HL-60/S4 (cell line): ENCODE results near the gene FGGY.

Source experiments
- in situ Hi-C: fragments of 300-500 bp; cut with MboI; formaldehyde crosslinking; loops from 2 replicates; pipeline ENCODE4 v1.14.3; 2022; ENCODE audit warnings: low sequenced_read_pairs

FGGY gene

DNA sequence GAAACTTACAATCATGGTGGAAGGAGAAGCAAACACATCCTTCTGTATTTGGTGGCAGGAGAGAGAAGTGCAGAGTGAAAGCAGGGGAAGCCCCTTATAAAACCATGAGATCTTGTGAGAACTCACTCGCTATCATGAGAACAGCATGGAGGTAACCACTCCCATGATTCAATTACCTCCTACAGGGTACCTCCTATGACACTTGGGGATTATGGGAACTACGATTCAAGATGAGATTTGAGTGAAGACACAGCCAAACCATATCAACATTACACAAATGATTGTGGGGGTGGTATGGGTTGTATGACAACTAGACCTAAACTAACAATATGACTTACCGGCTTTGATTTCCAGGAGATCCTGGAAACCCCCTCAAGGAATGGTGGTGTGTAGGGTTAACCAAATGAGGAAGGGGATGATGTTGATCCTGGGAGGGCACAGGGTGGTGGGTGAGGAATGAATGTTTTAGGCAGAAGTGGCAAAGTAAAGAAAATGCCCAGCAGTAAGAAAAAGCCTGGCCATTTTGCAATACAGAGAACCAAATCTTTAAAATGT lies 80.5 kb downstream of the FGGY start:
- in situ Hi-C loops: no loop called here

DNA sequence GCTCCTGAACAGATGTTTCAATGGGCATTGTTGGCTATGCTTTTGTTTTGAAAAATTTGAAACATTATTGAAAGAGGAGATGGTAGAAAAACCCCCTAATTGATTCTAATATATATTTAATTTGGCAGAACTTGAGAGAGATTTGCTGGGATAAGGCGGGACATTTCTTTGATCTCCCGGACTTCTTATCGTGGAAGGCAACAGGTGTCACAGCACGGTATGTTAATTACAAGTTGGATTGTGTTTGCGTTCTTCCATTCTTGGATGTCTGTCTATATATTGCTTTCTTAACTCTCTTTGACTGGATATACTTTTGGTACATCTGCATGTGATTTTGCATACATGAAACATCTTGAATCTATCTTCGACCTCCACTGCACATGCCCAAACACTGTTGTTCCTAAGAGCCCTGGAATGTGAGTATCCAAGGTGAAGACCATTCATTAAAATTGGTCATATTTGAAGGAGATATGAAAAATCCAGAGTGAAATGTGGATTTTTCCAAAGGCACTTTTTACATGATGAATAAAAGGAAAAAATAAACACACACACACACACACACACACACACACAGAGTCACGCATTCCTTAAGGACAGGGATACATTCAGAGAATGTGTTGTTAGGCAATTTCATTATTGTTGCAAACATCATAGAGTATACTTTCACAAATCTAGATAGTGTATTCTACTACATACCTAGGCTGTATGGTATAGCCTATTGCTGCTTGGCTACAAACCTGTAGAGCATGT lies 81.9 kb downstream of the FGGY start:
- in situ Hi-C loops: no loop called here

DNA sequence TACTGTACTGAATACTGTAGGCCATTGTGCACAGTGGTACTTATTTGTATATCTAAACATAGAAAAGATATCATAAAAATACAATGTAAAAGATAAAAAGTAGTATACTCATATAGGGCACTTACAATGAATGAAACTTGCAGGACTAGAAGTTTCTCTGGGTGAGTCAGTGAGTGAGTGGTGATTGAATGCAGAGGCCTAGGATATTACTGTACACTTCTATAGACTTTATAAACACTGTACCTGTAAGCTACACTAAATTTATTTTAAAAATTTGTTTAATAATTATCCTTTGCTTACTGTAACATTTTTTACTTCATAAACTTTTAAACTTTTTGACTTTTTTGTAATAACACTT lies 82.5 kb downstream of the FGGY start:
- in situ Hi-C loops: no loop called here

DNA sequence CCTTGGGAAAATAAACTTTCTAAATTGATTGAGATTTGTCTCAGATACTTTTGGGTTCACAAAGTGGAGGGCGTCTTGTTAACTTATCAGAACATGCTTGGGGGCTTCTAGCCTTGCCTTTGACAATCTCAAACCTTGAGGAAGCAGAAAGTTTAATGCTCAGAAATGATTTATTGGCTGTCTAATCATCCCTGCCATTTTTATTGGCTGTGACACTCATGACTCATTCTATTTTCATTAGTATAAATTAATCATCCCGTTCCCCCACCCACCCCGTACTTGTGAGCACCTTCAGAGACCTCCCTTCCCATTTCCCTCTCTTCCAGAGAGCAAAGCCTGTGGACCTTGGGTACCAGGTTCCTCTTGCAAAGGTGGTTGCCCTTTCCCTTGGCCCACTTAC lies 87.1 kb downstream of the FGGY start:
- in situ Hi-C loops: no loop called here

DNA sequence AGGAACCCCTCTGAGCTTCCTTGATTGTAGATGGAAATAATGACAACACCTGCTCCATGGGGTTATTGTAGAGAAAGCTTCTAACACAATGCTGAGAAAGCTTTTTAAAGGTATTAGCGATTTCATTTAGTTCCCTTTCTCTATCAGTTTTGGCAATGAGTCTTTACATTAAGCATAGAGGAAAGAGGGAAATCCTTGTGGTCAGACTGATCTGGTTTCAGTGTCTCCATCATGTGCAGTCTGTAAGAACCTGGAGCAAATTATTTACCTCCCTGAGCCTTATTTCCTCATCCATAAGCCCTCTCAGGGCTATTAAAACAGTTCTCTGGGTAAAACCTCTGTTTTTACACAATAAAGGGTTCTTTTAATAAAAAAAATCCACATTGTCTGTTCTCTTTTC lies 87.5 kb downstream of the FGGY start:
- in situ Hi-C loops: no loop called here

DNA sequence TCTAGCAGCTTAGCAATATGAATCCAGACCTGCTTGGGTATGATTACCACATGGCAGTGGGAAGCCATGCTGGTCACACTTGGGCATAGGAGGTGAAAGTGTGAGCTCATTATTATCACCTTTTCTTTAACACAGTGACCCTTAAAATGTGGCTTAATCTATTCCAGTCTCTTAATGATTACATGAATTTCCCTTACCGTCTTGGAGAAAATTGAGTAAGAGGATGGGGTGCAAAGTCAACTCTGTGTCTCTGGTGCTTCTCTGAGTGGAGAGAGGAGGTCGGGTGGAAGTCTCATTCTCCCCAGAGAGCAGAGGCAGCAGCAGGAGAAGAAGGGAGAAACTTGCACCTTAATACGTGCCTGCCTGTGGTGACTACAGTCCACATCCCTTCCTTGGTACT lies 91.3 kb downstream of the FGGY start:
- in situ Hi-C loops: no loop called here

DNA sequence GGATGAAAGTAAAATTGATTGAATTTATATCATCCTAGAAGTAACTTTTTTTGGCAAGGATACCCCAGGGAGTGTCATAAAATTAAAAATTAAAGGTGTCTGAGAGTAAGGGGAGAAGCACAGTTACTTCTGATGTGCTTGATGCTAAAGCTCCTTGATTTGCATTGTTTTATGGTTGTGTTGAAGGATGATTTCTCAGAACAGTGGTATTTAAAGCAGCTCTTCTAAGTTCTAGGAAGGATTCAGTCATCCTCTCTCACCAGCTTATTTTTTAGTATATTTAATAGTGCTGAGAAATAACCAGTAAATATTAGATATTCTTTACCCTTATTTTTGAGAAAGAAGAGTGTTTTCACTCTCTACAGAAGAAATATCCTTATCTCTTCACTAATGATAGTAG lies 93.0 kb downstream of the FGGY start:
- in situ Hi-C loops: no loop called here

DNA sequence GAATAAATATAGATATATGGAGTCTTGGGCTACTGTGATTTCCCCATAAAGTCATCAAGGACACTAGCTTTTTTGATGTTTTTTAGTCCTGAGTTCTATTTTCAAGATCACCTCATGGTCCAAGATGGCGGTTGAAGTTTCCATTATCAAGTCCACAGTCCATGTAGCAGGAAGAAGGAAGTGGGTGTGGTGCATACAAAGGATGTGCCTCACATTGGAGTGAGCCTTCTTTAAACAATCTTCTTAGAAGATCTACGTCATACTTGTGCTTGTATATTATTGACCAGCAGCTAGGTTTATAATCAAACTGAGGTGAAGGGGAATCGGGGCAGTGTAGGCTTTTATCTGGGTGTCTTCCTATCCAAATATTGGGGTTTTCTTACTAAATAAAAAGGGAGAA lies 93.4 kb downstream of the FGGY start:
- in situ Hi-C loops: no loop called here

DNA sequence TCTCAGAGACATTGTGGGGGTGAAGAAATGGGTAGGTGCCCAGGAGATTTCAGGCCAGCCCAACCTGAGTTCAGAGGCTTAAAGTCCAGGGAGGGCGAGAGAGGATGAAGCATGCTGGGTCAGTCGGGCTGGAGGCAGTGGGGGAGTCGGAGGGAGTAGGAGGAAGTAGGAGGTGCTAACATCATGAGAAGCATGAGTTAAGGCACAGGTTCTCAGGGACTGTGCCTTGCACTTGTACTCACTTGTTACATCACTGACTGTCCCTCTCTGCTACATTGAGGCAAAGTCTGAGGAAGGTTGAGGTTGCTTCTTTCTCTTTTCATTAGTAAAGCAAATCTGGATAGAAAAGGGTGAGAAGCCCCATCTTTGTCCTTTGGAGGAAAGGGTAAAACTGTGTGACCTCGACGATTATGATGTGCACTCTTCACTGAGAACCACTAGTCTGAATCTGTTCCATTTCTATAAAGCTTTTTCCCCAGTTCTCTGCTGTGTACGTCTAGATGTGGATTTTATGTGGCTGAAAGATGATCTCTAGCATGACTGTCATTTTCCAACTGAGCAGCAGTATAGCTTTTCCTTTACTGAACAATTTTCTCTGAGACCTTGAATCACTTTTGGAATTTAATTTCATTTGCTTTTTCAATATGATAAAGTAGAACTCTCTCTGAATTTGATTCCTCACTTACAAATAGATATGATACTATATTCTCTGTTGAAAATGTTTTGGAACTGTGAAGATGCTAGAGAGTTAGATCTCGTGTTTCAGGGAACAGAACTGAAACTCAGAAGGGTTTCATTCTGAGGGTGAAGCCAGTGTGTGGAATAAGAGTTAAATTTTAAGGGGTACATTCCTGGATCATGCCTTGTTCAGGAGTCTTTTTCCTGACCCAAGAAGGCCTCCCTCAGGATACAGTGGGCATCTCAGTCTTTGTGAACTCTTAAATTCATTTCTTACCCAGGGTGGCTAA lies 94.6 kb downstream of the FGGY start:
- in situ Hi-C loops: no loop called here

DNA sequence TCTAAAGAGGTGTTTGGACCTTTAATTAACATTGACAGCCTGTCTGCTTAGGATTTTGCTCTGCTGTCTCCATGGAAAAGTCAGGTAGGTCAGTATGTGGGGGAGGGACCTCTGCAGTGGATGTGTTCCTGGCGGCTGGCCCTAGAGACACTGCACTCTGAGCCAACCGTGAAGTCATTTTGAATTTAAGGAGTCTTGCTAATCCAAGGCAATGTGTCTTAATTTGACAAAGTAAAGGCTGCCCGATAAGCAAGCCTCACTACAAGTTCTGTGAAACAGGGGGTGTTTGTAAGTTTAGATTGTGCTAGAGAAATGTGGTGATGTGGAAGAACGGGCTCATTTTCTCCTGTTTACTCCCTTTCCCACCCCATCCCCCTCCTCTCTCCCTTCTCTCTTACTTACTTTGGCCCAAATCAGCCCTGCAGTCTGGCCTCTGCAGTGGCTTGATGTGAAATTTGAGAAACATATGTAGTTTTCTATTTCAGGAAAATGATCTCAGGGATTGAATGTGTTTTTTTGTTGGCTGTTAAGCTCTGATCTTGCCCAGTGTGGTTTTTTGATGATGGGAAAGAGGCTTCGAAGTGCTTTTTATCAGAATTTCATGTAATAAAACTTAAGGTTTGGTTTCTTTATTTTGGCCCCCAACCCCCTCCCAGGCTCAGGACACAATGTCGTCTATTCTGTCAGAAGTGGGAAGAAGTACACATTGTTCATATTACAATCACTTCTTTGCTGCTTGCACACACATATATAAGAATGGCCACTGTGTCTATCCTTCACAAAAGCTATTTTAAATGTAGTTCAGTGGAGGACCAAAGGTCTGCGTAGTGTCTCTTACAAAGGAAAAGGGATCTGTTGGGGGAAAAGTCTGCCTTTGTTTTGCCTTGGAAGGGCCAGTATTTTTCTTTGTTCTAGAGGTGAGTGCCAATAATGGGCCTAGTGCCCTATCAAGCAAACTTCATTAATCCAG lies 96.6 kb downstream of the FGGY start:
- in situ Hi-C loops: no loop called here

DNA sequence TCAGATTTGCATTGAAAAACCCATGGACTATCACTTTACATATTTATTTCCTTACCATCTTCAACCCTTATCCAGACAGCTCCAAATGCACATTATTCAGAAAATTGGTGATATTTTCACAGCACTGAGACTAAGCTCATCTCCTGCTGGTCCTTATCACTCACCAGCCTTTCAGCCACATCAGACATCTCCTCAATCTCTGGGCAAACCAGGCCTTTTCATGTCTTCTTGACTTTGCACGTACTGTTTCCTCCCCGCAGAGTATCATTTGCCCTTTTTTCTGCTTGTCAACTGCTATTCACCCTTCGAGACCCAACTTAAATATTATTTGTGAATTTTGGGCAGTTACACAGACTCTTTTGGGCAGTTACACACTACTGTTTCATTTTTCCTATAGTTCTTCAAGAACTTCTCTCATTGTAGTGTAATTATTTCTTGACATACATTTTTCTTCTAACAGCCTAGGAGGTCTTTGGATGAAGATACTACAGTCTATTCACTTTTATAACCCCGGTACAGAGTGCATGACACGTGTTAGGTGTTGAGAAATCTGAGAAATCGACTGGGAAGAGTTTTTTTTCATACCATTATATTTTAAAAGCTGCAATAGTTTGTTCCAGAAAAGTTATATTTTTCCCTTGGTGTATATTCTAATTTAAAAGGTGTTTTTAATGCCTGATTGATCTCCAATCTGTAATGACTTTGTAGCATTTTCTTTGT lies 98.0 kb downstream of the FGGY start:
- in situ Hi-C loops: no loop called here

DNA sequence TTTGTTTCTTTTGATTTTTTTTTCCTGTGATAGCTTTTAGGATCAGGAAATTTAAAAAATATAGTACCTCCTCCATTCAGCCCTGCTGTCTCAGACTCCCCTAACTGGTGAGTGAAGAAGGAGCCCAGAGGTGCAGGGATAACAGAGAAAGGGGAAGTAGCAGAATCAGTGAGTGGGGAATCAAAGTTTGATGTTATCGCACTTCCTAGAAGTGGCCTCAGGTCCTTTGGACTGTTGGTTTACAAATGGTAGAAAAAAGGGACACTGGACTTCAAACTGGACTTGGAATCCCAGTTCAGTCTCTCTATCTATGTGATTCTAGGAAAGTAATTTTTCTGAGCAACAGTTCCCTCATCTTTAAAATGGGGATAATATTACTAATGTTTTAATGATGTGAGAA lies 99.5 kb downstream of the FGGY start:
- in situ Hi-C loops: no loop called here

DNA sequence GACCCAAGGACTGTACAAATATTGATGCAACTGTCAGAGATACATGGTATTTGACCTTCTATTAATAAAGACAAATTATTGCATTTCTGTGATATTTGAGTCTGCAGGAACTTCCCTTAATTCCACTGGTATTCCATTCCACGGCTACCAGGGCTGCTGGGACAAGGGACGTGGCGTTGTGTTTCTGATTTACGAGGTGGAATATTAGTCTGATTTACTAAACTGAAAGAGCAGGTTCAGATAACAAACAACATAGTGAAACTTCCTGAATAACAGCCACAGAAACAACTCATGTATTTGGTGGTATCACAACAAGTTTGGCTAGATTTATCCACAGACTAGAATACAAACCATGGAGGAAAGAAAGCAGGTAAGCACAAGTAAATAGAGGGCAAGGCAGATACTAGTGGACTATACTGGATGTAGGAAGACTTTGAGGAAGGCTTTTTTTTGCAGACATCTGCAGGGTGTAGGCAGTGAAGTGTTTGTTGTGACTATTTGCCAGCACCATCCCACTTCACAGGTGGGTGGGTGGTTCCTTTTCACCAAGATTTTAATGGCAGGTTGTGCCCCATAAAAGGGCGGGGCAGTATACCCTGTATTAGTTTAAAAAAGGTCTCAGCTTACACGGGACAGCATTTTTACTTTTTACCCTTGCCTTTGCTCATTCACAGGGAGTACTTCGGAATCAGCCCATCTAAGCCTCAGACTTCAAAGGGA lies 100.4 kb downstream of the FGGY start:
- in situ Hi-C loops: no loop called here

DNA sequence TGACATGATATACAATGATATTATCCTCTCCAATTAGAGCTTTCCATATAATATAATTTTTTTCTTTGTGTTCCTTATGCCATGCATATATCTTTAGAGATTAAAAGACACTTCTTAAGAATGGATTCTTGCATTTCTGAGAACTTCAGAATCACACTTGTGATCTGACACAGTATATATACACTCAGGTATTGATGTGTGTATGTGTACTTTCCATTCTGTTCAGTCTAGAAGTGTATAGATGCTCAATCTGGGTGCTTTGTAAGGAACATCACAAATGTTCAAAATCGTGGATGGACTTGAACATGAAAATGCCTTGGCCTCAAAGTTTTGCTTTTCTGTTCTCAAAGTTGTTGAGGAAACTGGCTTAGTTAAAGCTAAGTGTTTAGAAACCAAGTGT lies 102.7 kb downstream of the FGGY start:
- in situ Hi-C loops: no loop called here

DNA sequence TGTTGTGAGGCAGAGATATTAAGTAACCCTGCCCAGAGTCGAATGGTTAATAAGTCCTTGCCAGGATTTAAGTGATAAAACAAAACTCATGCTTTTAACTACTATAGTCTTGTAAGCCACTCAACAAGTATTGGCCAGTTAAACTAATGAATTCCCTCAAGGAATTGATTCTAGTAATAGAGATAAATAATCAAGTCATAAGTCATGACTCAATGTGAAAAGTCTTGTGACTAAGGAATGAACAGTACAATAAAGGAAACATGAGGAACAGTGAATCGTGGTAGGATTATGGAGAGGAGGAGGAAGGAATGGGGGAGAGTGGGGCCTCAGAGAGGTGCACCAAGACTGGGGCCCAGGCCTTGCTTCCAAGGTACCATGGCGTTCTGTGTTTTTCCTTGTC lies 104.7 kb downstream of the FGGY start:
- in situ Hi-C loops: no loop called here

DNA sequence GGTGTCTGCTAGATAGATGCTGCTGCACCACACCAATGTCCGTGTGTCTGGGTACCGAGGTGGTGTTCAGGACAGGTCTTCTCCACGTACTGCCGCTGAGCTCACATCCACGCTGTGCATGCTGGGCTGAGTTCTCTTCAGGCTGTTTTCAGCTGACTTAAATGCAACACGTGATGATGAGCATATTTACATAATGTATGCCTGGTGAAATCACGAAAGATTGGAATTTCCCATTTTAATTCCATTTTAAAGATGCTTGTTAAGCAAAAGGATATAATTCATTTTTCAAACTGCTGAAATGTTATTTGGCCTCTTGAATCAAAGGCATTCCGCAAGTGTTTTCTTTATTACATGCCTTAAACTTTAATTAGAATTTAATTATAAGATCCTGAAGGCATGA lies 107.9 kb downstream of the FGGY start:
- in situ Hi-C loops: no loop called here

DNA sequence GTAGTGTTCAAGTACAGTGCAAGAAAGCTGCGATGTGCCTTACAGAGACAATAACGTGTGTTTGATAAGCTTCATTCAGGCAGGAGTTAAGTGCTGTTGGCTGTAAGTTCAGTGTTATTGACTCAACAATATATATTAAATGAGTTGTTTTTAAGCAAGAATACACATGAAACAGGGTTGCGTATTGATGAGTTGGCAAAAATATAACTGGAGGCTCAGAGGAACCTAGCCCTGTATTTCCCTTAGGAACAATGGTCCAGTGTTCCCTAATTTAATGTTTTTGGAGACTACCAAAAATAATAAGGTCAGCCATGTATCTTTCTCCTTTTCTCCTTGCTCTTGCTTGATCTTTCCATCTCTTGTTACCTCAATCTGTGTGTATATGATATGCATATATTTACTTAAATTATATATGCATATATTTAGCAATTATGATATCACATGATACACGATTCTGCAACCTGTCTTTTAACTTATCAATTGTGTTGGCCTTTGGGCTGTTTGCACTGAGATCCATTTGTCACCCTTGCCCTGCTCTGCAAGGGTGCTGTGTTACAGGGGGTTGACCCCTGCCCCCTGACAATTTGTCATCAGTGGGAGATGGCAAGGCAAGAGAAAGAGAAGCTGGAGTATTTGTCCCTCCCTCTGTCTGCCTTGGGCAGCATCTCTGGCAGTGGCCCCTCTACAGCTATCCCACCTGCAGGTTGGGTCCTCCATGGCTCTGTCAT lies 109.7 kb downstream of the FGGY start:
- in situ Hi-C loops: no loop called here

DNA sequence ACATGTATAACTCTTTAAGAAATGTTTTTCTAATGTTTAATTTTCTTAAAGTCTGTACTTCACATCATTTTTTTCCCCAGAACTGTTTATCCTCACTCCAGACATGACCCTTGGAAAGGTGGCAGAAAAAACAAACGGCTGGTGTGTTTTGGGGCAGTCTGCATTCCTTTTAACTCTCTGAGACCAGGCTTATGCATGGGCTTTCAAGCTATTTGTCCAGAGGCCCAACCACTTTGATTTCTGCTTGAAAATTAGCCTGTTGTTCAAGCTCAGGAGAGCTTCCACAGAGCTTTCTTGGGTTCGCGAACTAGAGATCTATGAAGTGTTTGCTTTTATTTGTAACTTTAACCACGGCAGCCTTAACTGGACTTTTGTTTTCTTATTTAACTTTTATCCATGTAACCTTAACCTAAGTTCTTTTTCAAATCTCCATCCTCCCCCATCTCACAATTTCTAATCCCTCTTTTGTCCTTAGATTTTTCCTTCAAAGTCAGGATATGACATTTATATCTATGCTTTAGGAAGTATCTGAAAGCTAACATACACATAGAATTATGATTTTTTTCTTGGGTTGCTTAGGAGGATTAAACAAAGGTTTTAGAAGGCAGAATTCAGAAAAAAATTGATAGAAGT lies 111.8 kb downstream of the FGGY start:
- in situ Hi-C loops: no loop called here
